Measurements from ENCODE around the gene FAXC.

FAXC gene

GRCh38 chr6:99348288-99349170, 945 bp downstream of the FAXC start:
- no peak overlapping the region for H3K27ac ChIP-seq
- no peak overlapping the region for H3K4me3 ChIP-seq (ENCODE audit: low read depth in 1 of 2, low read length in 1 of 2)

GRCh38 chr6:99347804-99348203, 1.7 kb downstream of the FAXC start:
- H3K27ac ChIP-seq = no peak overlapping the region
- H3K36me3 ChIP-seq = no peaks in the 10 kb centered on the region
- peaks cover 100% of the 10 kb centered on the region for H3K27me3 ChIP-seq

More at GRCh38 chr6:99348288-99349170, 945 bp downstream of the FAXC start:
- H3K9me3 ChIP-seq = no peaks in the 10 kb centered on the region
- H3K27me3 ChIP-seq = peaks cover 100% of the 10 kb centered on the region
- H3K4me1 ChIP-seq (ENCODE audit: control insufficient read depth in 1 of 2, insufficient read depth in 1 of 2, low read depth in 1 of 2, low read length in 1 of 2) = peaks cover 0 to 5% of the 10 kb centered on the region in 2 experiments
- no peaks in the 10 kb centered on the region for H3K36me3 ChIP-seq
- TF ChIP-seq CTCF (IDR thresholded peaks at IDR 0.05) = no peak

GRCh38 chr6:99346595-99346994, 2.9 kb downstream of the FAXC start:
- H3K27me3 ChIP-seq = peaks cover 97% of the 10 kb centered on the region
- no peak overlapping the region for H3K27ac ChIP-seq
- no peak overlapping the region for H3K4me3 ChIP-seq (ENCODE audit: low read depth in 1 of 2, low read length in 1 of 2)
- no peaks in the 10 kb centered on the region for H3K36me3 ChIP-seq
- H3K9me3 ChIP-seq = no peaks in the 10 kb centered on the region
- no peak for TF ChIP-seq CTCF (IDR thresholded peaks at IDR 0.05)
- H3K4me1 ChIP-seq (ENCODE audit: control insufficient read depth in 1 of 2, insufficient read depth in 1 of 2, low read depth in 1 of 2, low read length in 1 of 2) = peaks cover 0 to 5% of the 10 kb centered on the region in 2 experiments

More at GRCh38 chr6:99347804-99348203, 1.7 kb downstream of the FAXC start:
- H3K4me3 ChIP-seq (ENCODE audit: low read depth in 1 of 2, low read length in 1 of 2) = no peak overlapping the region
- H3K4me1 ChIP-seq (ENCODE audit: control insufficient read depth in 1 of 2, insufficient read depth in 1 of 2, low read depth in 1 of 2, low read length in 1 of 2) = peaks cover 0 to 5% of the 10 kb centered on the region in 2 experiments
- H3K9me3 ChIP-seq = no peaks in the 10 kb centered on the region
- TF ChIP-seq CTCF (IDR thresholded peaks at IDR 0.05) = no peak

GRCh38 chr6:99345164-99345563, 4.3 kb downstream of the FAXC start:
- H3K4me3 ChIP-seq (ENCODE audit: low read depth in 1 of 2, low read length in 1 of 2) = no peak overlapping the region
- no peak for TF ChIP-seq CTCF (IDR thresholded peaks at IDR 0.05)
- no peaks in the 10 kb centered on the region for H3K36me3 ChIP-seq
- H3K9me3 ChIP-seq = no peaks in the 10 kb centered on the region
- H3K27me3 ChIP-seq = peaks cover 89% of the 10 kb centered on the region
- peaks cover 0 to 5% of the 10 kb centered on the region in 2 experiments for H3K4me1 ChIP-seq (ENCODE audit: control insufficient read depth in 1 of 2, insufficient read depth in 1 of 2, low read depth in 1 of 2, low read length in 1 of 2)
- H3K27ac ChIP-seq = no peak overlapping the region

GRCh38 chr6:99344289-99344688, 5.2 kb downstream of the FAXC start:
- Histone ChIP-seq H3K27me3 (peaks cover 89% of the 10 kb centered on the region), H3K9me3 (no peaks in the 10 kb centered on the region), H3K27ac (no peak overlapping the region), H3K4me1 (ENCODE audit: control insufficient read depth in 1 of 2, insufficient read depth in 1 of 2, low read depth in 1 of 2, low read length in 1 of 2) (no peaks in the 10 kb centered on the region), H3K36me3 (no peaks in the 10 kb centered on the region), H3K4me3 (ENCODE audit: low read depth in 1 of 2, low read length in 1 of 2) (no peak overlapping the region)
- no peak for TF ChIP-seq CTCF (IDR thresholded peaks at IDR 0.05)
